GM21737 (cell line): Measurements from ENCODE around the gene NFATC2.
"Not testable (repeated sequence)": the region's sequence is repeated elsewhere in the genome, so short reads cannot be mapped to it uniquely, and the experiment has no call there.

Experiments used
- ATAC-seq: cut with Tn5 transposase; IDR thresholded peaks from one replicate; pipeline ENCODE4 v1.9.1; 2021; ENCODE audit warnings: mild to moderate bottlenecking, moderate library complexity; ENCODE audit not compliant: unreplicated experiment

NFATC2 gene

DNA sequence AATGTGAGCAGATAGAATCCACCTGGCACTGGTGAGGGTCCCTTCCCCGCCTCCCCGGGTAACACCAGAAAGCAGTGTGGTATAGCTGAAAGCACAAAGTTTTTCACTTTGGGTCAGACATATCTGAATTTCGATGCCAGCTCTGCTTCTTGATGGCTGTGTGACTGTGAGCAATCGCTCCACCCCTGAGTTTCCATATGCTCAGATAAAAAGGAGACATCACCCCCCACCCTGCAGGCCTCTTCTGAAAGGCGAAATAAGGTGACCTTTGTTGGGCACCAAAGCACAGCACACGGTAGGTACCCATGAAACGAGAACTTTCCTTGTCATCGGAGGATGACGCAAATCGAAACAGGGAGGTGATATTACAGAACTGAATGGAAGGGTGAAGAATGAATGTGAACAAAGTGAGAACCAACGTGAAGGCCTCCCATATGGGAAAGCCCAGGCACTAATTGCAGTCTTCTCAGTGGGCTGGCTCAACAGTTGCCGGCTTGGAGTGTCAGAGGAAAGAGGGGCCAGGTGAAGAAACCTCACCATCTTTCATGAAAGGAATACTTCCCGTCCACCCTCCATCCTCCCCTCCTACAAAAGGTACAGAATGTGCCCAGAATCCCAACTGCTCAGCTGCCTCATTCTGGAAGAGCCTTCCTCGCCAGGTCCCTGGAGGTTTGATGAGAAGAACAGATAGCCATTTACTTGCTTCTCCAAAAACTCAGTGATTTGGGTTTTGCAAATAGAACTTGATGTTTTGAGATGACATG lies 61.8 kb downstream of the NFATC2 start:
- peak; percentile 63 for ATAC-seq

DNA sequence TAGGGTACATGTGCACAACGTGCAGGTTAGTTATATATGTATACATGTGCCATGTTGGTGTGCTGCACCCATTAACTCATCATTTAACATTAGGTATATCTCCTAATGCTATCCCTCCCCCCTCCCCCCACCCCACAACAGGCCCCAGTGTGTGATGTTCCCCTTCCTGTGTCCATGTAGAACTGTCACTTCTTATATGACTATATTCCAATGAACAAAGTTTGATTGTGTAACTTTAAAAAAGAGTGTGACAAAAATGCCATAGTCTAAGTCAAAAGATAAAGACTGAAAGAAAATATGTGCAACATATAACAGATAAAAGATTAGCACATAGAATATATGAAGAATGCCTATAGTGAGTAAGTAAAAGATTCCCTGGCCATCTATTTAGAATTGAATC lies 66.4 kb downstream of the NFATC2 start:
- ATAC-seq, result not testable (repeated sequence)

DNA sequence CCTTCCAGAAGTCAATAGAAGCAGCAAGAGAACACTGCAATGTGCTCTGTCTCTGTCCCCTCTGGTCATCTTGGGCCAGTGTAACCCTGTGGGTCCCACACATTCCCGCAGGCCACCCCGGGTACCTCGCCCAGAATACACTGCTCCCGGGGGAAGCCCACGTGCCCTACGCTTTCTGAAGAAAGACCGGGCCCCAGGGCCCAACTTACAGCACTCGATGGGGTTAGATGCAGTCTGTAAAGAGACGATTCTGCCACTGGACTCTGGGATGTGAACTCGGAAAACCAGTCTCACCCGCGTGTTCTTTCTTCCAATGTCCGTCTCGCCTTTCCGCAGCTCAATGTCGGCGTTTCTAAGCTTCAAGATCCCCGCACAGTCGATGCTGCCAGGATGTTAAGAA lies 68.7 kb downstream of the NFATC2 start:
- ATAC-seq, result no peak

DNA sequence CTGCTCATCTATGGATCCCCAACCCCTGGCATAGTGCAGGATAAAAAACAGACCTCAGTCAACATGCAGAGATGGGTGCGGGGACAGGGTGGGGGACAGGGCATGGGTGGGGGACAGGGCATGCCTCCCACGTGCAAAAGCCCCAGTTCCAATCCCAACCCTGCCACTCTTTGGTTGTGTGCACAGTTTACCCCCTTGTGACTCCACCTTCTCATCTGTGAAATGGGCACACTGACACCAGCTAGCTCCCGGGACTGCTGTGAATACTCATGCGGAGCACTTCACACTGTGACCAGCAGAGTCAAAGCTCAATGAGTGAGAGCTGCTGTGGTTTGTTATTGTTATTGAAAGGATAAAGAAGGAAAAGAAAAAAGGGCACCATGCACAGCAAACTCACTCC lies 69.3 kb downstream of the NFATC2 start:
- no peak for ATAC-seq

DNA sequence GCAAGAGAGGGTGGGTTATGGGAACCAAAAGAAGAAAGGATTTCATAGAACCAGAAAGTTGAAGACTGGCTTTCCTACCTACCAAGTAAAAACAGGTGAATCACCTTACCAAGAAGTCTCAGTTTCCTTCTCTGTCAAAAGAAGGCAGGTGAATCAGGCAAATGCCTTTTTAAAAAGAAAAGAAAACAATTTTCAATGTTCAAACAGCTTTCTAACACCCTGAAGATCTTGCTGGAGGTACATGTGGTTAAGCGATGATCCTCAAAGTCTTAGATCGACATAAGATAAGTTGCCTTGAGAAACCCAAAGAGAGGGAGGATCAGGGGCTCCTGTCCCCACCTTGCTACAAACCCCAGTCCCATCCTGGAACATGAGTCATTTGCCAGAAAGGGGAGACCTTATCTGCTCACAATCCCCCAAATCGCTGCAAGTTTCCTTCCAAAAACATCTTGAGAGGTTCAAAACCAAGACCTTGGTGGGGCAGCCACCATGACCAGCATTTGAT lies 71.6 kb downstream of the NFATC2 start:
- ATAC-seq, result no peak

DNA sequence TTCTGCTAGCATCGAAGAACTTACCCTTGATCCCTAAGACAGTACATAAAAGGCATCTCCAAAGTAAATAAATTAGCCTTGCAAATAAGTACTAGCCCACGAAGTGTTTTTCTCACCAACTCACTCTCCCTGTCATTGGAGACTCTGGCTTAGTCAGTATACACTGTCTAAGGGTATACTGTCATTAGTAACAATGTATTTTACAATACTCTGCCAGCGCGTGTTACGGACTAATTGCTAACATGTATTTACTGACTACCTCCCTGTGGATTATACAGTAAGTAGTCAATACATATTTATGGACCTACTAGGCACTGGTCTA lies 72.1 kb downstream of the NFATC2 start:
- no peak for ATAC-seq

DNA sequence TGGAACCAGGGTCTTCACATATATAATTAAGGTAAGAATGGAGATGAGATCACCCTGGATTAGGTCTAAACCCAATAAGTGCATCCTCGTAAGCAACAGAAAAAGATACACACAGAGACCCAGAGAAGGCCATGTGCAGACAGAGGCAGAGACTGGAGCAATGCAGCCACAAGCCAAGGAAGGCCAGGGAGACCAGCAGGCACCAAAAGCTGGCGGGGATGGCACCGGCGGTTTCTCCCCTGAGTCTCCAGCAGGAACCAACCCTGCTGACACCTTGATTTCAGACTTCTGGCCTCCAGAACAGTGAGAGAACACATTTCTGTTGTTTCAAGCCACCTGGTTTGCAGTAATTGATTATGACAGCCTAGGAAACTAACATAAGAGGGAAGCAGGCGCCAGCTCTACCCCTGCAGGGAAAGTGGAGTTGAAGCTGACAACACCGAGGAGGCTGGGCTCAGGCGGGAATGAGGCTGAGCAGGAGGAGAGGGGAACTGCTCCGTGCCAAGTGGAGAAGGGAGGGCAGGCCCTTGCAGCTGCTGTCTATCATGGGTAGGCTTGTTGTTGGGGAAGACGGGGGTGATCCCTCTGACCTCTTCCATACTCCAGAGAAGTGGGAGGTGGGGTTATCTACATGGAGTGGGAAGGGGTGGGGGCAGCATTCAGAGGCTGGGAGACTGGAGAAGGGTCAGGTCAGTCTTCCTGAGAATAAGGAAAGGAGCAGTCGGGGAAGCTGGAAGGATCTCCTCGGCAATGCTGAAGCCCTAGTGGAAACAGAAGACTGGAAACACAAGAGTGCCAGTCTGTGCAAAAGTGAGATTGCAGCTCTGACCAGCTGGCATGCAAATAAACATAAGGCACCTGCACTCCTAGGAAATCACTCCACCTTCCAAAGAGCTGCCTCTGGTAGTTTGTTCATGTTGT lies 72.7 kb downstream of the NFATC2 start:
- no peak for ATAC-seq

DNA sequence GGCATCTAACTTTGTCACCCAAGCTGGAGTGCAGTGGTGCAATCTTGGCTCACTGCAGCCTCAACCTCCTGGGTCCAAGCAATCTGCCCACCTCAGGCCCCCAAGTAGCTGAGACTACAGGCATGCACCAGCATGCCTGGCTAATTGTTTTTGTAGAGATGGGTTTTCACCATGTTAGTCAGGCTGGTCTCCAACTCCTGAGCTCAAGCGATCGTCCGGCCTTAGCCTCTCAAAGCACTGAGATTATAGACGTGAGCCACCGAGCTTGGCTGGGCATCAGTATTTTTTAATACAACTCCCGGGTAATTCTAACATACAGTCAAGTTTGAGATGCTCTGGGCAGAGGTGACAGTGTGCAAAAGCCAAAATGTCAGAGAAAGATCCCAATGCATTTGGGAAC lies 73.5 kb downstream of the NFATC2 start:
- ATAC-seq, result no peak

DNA sequence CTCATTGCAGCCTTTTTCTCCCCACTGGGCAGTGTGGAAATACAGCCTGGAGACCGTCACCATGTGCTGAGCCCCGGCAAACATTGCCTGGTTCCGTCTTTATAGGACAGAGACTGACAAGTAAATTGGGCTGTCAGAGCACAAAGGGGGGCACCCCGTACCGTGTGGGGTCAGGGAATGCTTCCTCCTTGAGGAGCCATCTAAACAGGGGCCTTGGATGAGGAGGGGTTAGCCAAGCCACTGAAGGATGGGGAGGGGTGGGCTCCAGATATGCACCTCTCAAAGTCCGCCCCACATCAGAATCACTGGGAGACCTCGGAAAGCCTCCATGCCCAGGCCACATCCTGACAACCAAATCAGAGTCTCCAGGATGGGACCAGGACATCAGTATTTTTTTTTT lies 73.9 kb downstream of the NFATC2 start:
- no peak for ATAC-seq

DNA sequence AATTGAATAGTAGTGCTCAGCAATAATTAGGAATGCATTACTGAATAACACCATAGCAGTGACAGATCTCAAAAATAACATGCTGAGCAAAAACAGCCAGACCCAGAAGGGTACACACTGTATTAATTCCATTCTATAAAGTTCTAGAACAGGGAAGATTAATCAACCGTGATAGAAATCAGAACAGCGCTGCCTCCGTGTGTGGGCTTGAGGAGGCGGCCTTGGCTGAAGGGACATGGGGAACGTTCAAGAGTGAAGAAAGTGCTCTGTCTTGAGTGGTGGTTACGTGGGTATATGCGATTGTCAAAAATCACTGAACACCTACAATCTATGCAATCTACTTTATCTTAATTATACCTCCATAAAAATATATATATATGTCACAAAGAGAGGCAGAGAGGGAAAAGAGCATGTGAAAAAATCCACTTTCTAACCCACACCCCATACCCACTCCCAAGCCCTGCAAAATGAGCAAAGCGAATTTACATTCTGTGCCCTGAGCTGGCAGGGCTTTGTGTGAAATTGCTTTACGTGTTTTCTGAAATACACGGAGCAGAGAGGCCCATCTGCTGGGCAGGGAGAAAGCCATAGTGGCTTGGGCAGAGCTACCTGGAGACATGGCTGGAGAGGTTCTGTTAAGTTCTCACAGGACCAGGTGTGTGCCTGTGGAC lies 74.4 kb downstream of the NFATC2 start:
- ATAC-seq, result no peak

DNA sequence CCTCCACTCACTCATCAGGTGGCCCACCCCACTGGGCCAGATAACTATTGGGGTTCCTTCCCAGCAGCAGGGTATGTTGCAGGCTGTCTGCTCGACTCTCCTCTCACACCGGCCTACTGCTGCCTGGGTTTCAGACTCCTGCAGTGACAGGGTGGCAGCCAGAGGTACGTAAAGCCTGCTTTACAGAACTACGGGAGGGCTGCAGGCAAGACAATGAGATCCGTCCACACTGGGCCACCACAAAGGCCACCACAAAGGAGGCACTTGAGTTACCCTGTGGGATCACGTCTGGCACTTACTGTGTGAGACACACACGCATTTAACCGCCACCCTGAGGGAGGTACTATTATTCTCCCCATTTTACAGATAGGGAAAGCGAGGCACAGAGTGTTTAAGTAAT lies 78.5 kb downstream of the NFATC2 start:
- no peak for ATAC-seq

DNA sequence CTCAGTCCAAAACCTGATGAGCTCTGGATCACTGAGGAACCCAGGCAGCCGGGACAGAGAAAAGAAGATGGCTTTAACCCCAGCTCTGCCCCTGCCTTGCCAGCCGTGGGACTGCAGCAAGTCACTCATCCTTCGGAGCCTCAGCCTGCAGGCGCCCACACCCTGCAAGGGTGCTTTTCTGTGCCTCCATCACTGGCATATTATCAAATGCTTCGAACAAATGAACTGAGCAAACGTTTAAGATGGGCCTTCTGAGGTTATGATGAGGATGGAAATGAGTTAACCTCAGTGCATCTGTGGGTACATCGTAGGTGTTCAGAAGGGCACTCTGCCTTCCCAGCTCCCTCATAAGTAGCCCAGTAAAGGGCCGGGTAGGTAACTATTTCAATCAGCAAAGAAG lies 79.0 kb downstream of the NFATC2 start:
- no peak for ATAC-seq

DNA sequence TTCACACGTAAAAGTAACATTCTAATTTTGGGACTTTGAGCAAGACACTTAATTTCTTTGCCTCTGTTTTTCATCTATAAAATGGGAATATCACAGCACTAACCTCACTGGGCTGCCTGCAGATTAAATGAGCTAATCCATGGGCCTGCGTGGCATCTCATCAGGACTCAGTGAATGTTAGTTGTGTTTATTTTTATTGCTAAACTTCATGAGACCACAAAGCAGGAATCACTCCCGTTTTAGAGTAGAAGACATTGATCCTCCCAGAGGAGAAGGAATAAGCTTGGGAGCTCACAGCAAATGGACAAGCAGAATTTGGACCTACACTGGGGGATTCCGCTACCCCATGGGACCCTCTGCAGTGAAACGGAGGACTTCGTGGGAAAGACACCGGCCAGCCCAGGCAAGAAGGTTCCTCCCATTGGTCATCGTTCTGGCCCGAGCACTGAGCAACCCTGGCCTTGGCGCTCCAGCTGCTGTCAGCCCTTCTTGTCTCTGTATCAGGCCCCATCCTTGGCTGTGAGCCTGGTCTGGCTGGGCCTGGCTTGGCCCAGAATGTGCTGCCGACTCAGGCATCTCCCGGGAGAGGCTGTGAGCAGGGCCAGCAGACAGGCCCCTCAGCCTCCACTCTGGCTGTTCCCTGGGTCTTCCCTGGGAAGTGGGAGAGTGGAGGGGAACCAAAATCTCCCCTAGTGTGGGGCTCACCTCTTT lies 79.8 kb downstream of the NFATC2 start:
- ATAC-seq, result no peak

DNA sequence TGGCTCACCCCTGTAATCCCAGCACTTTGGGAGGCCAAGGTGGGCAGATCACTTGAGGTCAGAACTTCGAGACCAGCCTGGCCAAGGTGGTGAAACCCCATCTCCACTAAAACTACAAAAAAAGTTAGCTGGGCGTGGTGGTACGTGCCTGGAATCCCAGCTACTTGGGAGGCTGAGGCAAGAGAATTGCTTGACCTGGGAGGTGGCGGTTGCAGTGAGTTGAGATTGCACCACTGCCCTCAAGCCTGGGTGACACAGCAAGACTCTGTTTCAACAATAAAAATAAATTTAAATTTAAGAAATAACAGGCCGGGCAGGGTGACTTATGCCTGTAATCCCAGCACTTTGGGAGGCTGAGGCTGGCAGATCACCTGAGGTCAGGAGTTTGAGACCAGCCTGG lies 80.7 kb downstream of the NFATC2 start:
- ATAC-seq, result not testable (repeated sequence)

DNA sequence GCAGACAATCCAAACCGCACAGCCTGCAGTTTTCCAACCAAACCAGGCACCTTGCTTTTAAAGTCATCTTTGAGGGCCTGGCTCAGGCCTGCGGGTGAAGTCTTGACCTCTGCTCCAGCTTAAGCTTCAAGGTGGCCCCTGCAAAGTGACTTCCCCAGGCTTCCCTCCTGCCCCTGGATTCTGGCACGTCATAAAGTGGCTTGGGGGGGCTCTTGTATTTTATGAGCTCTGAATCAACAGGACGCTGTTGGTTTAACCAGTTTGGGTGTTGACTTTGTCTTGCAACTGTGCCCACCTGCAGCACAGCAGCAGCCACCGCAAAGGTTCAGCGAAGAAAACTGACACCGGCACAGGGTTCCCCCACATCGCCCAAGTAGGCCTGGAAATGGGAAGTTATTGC lies 81.2 kb downstream of the NFATC2 start:
- ATAC-seq, result no peak

DNA sequence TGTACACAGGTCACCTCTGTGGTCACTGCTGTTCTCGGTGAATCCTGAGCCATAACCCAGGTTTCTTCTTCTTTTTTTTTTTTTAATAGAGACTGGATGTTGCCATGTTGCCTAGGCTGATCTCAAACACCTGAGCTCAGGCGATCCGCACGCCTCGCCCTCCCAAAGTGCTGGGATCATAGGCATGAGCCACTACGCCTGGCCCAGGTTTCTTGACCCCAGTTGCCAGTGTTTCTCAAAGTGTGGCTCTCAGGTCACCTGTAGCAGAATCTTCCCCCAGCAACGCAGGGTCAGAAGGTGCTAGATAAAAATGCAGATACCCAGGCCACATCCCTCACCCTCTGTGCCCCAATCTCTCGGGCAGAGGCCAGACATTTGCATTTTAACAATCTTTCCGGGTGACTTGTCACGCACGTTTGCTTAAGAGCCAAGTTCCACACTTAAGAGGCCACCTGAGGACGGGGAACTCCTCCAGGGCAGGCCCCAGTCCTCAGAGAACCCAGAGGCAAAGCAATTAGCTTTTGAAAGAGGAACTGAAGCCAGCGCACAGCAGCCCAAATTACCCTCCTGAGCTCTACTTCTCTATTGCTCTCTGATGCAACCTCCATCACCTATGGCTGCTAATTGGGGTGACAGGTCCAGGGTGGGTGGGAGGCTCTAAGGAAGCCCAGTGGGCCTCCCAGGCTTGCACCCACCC lies 81.8 kb downstream of the NFATC2 start:
- ATAC-seq, result peak; percentile 96

DNA sequence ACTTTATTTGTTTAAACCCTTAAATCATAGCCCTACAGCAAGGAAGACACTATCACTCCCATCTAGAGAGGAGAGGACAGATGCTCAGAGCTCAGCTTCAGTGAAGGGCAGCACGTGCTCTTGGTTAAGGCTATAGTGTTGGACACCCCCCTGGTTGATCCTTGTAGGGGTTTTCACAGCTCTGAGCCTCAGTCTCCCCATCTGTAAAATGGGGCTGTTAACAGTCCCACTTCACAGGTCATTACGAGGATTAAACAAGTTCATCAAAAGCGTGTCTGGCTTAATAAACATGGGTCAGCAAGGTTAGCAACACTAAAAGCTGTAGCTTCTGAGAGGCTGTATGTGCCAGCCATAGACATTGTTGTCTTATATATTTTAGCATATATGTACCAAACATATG lies 82.4 kb downstream of the NFATC2 start:
- ATAC-seq, result no peak

DNA sequence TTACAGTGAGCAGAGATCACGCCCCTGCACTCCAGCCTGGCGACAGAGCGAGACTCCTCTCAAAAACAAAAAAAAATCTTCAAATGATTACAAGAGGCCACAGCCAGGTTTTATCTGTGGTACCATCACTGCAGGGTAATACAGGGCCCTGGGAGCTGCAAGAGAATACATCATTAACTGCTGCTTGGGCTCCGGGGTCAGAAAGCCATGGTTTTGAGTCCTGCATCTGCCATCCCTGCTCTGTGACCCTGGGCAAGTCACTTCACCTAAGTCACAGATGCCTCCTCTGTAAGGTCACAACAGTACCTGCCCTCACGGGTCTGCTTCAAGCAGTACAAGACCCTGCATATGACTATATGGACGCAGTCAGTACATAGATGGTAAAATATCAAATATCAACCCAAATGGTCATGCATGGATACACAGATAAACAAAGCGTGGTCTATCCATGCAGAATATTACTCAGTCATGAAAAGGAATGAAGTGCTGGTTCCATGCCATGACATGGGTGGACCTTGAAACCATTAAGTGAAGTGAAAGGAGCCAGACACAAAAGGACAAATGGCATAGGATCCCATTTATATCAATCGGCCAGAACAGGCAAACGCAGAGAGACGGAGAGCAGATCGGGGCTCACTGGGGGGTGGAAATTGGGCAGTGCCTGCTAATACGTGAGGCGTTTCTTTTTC lies 83.6 kb downstream of the NFATC2 start:
- no peak for ATAC-seq

DNA sequence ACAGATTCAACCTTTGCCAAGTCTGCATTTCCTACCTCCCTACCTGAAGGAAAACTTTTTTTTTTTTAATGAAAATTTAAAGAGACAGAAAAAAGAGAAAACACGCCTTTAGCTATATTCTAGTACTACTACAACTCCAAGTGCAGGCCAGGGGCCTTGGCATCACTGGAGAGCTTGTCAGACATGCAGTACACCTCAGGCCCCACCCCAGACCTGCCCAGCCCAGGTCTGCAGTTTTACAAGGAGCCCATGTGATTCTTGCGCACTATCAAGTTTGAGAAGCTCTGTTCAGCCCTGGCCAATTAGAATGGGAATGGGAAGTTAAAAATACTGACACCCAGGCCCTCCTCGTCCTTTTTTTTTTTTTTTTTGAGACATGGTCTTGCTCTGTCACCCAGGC lies 85.0 kb downstream of the NFATC2 start:
- ATAC-seq, result no peak
